Embryonic facial prominence (tissue), 1 donor: ENCODE measurements around the gene PARD3.

ENCODE experiments used
- DNase-seq: peaks from one replicate; pipeline ENCODE4 v3.0.0-alpha.2; 2016; ENCODE audit errors: extremely low spot score

Gene PARD3

DNA sequence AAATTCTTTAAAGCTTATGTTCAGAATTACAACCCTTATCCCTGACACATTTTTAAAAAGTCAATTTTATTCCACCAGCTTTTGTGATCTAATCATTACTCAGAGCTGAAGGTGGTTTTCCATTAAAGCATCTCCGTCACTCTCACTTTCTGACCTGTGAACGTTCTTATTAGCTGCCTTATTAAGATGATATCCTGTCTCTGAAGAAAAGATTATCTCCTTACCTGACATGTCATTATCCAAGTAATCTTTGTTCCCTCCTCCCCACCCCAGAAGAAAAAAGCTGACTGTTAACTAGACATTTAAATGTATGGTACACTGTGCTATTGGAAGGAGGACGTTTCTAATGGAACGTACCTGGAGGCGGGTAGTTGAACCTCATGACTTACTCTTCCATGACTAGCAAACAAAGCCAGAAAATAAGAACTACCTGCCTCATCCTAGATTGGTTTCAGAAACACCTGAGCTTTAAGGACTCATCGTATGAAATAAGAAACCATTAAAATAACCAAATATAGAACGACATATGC lies 708.7 kb downstream of the PARD3 start:
- DNase-seq = no peak

DNA sequence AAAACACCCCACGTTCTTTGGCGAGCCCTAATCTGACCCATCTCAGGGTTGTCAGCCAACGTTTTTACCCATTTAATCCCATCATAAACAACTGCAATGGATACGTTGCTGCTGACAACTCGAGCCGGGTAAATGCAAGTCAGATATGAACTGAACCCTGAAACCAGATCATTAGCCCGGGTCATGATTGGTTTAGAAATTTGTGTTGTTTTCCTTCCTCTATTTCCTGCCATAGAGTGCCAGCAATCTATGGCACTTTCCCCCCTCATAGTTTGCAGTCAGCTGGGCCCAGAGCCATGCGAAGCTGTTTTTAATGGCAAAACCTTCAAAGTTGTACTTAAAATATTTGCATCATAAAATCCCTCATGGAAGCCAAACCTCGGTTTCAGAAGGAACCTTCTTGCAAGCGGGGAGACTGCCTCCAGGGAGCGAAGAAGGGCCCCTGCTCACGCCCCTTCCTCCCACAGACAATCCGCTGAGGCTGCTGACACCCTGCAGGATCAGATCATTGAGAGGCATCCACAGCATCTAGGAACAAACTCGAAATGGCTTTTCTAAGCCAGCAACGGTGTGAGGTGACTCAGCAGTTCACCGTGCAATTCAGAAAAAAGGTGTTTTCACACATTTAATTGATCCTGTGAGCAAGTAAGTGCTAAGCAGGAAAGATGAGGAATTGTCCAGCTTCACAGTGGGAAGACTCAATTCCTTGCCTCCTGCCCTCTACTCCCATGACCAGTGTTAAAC lies 710.1 kb downstream of the PARD3 start:
- no peak for DNase-seq

DNA sequence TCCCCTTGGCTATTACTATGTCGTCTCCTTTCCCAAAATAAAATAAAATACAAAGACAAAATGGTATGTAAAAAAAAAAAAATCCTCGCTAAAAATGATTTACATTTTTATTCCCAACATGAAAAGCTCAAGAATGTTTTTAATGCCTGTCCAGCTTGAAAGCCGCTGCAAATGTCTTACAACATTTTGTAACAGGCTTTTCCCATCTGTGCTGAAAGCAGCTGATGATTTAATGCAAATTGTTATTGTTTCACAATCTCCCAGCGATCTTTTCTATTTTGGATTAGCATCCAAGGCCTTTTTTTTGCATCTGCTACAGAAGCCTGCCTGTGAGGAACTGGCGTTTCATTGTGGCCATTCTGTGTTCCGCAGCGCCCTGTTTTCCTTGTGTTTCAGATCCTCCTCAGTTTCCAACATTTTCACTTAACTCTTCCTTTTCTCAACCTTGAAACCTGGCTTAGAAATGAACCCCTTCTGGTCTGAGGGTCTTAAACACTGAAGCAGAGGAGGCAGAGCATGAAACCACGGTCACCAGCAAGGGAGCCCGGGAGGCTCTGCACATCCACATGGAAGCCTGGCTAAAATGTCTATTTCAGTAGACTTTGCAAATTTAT lies 712.1 kb downstream of the PARD3 start:
- DNase-seq = no peak

DNA sequence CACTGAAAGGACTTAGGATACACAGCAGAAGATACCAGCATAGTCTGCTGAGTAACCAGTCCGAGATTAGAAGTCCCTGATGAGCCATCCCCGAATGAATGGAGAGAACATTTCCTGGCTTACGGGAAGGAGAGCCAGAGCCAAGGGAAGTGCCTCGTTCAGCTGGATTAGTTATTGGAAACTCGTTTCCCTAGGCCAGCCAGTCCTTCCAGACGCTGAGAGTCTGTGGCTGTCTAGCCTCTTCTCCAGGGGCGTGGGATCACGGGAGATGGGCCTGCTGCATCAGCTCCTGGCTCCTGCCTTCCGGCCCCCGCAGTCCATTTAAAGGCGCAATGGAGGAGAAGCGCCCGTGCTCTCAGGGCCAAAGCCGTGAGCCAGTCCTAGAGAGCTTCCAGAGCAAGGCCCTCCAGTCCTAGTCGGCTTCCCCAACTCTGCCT lies 712.8 kb downstream of the PARD3 start:
- peak; percentile 43 for DNase-seq

DNA sequence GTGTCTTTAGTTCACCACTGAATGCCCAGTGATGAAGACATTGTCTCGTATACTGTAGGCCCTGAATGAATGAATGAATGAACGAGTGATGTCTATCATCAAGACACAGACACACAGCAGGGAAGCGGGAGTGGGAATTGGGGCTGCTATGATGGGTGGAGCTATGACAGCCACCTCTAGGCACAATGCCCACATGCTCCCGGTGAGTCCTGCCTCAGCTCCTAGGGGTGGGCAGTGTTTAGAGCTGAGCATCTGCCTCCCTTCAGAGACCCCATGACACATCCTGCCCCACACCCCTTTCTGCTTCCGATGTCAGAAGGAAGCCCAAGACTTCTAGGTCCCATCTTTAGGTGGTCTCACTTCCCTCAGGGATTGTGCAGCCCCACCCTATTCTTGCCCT lies 714.1 kb downstream of the PARD3 start:
- DNase-seq = no peak

DNA sequence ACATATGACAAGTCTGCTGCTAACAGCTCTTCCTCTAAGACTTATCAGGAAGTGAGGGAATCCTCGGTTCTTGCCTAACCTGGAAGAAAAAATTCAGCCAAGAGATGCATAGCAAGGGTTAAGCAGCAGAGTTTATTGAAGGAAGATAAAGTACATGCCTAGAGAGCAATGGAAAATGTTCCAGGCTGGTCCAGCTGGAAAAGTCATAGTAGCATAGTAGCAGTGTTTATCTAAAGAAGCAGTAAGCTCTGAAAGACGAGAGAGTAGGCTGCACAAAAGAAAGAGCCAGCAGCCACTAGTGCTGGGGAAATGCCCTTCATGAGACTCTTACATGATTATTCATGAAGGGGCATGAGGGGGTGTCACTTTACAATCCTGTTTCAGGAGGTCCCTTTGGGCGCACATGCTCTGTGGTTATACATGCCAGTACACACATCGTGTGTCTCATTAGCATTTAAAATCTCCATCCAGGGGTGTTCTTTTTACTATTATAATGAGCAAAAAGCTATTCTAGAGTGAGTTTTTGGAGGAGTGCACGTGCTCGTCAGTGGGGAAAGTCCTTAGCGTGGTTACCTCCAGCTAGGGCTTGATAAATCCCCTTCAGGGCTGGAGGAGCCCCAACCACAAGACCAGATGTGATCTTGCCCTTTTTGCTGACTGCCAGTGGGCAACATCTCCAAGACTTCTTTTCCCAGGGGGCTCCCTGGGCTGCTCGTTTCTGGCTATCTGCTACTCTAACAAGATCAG lies 716.1 kb downstream of the PARD3 start:
- no peak for DNase-seq

DNA sequence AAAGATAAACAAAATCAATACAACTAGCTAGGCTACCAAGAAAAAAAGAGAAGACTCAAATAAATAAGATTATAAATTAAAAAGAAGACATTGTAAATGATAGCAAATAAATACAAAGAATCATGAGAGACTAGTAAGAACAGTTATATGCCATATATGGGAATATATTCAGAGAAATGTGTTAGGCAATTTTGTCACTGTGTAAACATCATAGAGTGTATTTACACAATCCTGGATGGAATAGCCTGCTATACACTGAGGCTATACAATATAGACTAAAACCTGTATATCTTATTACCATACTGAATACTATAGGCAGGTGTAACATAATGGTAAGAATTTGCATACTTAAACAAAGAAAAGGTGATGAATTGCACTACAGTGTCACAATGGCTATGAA lies 717.4 kb downstream of the PARD3 start:
- DNase-seq = no peak

DNA sequence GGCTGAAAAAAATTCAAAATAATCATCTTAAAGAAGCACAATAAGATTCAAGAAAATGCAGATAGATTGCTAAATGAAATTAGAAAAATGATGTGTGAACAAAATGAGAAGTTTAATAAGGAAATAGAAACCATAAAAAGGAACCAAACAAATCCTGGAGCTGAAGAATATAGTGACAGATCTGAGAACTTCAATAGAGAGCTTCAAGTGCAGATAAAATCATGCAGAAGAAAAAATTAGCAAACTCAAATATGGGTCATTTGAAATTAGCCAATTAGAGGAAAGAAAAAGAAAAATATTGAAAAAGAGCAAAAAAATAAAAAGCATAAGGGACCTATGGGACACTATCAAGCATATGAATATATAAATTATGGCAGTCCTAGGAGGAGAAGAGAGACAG lies 720.1 kb downstream of the PARD3 start:
- DNase-seq = no peak

DNA sequence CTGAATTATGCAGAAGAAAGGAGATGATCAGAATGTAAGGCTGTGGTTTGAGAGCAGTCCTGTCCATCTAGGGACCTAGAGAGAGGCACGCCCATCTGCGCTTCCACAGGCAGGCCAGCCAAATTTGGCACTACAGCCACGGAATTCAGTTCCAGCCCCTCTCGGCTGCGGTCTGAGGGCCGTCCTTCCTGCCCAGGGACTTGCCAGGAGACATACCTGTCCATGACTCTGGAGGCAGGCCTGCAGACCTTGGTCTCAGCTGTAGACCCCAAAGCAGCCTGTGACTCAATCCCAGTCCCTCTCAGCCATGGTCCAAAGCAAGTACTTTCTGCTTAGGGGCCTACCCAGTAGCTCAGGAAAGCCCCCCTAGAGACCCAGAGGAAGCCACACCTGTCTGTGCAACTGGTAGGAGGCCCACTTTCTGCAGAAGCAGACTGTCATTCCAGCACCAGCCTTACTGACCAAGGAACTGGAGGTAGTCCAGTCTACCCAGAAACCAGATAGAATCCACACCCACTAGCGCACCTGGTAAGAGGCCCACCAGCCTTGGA lies 720.9 kb downstream of the PARD3 start:
- DNase-seq = no peak

DNA sequence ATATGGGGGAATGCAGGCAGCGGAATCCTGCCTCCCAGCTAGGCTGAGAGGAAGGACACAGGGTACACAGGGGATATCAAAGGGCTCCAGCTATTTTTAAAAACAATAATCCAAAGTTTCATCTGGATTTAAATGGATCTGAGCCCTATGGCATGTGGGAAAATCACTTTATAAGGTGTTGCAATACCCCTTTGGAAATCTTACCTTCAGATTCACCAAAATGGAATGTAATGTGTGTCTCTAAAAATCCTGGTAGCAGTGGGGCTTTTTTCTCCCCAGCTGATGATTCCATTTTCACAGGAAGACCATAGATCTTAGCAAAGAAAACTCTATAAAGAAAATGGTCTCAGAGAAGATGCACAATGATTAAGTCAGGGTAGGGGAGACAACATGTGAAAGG lies 722.2 kb downstream of the PARD3 start:
- DNase-seq = no peak

DNA sequence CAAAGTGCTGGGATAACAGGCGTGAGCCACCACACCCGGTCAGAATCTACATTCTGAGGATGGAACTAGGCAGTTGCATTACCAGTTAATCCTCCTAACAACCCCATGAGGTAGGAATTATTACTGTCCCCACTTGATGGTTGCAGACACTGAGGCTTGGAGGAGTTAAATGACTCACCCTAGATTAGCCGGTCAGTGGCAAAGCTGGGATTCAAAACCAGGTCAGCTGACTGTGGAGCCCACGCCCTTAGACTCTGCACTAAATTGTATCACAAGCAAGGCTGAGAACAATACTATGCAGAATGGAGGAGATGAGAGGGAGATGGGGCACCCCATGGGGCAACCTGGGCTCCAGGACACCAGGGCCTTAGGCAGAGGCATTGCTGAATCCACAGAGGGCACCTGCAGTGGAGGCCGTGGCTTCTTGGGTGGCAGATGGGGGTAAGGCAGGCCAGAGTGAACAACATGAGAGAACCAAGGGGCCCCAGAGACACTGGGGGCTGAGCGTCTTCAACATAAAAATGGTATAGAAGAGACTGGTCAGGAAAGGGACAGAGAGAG lies 723.4 kb downstream of the PARD3 start:
- DNase-seq = no peak

DNA sequence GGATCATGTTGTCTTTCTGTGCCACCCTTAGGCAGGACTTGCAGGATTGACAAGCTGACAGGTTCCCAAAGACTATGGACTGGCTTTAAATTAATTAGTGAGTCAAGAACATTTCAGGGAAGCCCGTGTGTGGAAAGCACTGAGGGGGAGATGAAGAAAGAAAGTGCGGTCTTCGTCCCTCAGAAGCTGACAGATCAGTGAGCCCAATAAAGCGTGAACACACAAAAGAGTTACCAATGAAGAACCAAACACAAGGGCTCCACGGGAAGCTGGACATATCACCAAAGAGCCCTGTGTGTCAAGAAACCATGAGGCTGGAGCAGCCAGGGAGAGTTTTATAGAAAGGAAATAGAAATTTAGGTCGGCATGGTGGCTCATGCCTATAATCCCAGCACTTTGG lies 725.8 kb downstream of the PARD3 start:
- DNase-seq = no peak

DNA sequence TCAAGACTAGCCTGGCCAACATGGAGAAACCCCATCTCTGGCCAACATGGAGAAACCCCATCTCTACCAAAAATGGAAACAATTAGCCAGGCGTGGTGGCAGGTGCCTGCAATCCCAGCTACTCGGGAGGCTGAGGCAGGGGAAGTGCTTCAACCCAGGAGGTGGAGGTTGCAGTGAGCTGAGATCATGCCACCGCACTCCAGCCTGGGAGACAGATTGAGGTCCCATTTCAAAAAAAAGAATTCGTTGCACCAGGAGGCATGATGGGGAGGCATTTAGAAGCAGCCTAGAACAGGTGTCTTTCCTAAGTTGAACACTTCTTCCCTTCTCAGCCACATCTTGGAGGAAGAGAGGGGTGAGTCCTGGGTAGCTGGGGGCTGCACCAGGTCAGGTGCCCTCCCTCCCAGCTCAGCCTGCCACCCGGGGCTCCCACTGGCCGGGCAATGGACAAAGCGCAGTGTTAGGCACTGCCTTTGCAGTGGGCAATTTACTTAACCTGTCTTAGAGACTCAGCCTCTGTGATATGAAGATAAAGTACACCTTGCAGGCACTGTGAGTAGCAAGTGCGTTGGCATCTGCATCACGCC lies 726.8 kb downstream of the PARD3 start:
- no peak for DNase-seq

DNA sequence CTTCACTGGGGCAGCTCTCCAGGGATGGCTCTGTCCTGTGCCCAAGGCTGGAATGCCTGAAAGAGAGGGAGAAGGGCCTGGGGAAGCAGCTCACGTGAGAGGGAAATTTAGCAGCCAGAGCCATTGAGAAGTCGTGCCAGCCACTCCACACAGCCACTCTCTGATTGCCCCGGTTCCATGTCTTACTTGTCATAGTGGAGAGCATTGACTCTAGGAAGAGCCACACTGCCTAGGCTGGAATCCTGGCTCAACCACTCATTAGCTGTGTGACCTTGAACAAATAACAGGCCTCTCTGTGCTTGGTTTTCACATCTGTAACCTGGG lies 728.0 kb downstream of the PARD3 start:
- no peak for DNase-seq

DNA sequence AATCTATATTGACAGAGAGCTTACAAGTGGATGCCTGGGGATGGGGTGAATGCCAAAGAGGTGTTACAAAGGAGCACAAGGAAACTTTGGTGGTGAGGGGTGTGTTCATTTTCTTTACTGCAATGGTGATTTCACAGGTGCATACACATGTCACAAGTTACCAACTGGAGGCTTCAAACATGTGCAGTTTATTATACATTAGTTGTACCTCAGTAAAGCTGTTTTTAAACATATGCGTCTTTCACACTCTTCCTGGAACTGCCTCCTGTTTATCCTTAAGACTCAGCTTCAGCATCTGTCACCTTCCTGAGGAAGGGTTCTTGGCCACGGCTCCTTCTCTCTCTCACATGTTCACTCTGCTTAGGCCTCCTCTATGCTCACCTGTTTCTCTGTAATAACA lies 731.5 kb downstream of the PARD3 start:
- no peak for DNase-seq

DNA sequence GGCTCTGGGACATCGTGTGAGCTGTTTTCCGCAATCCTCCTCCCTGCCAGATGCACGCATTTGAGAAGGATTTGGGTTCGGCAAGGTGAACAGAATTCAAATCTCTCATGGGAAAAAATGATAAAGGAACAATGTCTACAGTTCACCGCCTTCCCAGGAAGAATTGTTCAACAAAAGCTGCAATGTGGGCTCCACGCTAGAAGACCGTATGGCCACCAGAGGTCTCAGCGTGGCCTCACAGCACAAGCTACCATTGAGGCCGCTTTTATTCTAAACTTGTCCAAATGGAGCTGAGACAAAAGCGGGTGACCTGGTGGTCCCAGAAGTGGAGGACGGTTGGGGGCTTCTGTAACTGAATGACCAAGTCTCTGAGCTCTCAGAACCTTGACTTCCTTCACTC lies 733.1 kb downstream of the PARD3 start:
- no peak for DNase-seq

DNA sequence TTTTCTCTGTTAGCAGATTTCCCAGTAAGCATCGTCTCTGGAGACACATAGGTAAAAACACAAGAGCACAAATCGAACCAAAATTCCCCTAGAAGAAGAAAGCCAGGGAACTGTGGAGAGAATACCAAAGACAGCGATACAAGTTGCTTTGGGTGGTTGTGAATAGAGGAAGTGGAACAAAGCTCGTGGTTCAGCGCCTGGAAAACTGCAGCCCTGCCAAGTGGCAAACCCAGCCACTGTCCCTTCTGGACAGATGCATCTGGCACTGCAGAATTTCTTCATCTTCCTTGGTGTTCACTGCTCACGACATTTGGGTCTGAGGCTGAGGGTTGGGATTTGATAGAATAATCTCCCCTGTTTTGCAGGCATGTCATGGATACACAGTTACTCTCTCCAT lies 733.8 kb downstream of the PARD3 start:
- DNase-seq = no peak

DNA sequence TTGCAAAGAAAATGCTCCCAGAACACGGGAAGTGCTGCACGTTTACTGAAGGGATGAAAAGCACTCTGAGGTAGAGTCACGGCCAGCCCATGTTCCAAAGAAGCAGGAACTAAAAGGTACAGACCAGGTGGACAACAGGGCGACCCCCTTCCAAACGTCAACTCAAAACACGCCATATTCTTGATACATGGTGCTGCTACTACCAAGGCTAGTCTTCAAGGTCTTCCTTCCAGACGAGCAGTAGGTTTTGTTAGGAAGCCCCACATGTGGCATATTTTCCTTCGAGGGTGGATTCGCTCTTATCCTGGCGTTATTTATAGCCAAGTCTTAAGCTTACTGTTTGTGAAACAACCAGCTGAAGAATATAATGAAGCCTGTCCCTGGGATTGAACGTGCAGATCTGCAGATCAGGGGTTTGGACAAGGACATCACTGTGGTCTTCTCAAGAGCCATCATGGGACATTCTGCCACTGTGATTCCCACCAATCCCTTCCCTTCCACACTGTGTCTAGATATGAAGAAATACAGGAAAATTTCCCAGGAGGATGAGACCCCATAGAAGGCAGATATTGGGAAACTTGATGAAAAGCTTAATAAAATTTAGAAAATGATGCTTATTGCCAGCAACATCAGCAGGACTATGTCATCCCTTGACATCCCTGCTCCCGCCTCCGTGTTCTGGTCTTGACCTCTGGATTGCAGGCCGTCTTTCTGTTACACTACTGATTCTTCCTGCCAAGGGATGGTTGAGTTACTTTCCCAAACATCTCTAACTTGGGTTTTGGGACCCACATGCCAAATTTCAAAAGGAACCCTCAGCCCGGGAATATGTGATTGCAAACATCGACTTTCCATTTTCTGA lies 734.4 kb downstream of the PARD3 start:
- DNase-seq = no peak

DNA sequence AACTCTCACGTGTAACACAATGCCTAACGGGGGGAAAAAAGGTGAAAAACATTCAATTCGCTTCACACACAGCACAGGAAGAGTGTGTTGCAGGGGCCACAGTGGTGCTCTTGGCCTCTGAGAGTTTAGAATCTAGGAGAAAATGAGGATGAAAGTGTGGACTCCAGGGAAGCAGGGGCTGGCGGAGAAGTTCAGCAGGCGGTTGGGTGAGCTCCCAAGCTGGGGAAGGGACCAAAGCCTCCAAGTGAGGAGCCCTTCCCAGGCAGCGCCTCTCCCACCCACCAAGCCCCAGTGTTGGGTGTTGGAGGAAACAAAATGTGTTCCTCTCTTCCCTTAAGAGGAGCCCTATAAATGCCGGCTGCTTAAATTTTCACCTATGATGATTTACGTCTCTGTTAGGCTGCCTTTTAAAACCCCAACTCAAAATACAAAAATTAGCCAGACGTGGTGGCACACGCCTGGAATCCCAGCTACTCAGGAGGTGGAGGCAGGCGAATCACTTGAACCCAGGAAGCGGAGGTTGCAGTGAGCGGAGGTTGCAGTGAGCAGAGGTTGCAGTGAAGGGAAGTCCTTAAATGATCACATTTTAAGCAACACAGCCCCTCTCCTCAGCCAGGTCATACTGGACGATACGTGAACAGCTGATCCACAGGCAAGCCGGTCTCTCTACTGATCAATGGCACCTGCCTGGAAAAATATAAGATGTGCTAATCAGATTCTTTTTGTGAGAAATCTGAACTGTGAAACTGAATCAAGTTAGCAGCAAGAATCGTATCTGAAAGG lies 735.2 kb downstream of the PARD3 start:
- DNase-seq = no peak
